Neural progenitor cell (in vitro differentiated cells): ENCODE measurements around the gene PNPLA7. TPM values are rescaled to one million over a fixed set of nuclear protein-coding genes. Genes with fewer than 3 reads are reported as not detected.

Experiments
- DNase-seq: peaks from one replicate; pipeline ENCODE4 v3.0.0-alpha.2; 2016; ENCODE audit warnings: low spot score
- H2AFZ ChIP-seq: fragments of 200-600 bp; sonication (generic); replicated peaks from 2 replicates; pipeline ENCODE4 v1.6.1; 2016; ENCODE audit warnings: antibody characterized with exemption
- H3F3A ChIP-seq: fragments of 200-600 bp; sonication (generic); 2 replicates; pipeline ENCODE4 v1.6.1; 2016; ENCODE audit warnings: antibody characterized with exemption, low read depth
- H3K27ac ChIP-seq: fragments of 200-600 bp; sonication (generic); 2 replicates; pipeline ENCODE4 v1.5.1; 2016; ENCODE audit warnings: mild to moderate bottlenecking
- H3K27me3 ChIP-seq: fragments of 200-600 bp; sonication (generic); 2 replicates; pipeline ENCODE4 v1.6.1; 2016; ENCODE audit warnings: mild to moderate bottlenecking, moderate library complexity
- H3K36me3 ChIP-seq: fragments of 200-600 bp; sonication (generic); 2 replicates; pipeline ENCODE4 v1.5.1; 2016
- H3K4me1 ChIP-seq: fragments of 200-600 bp; sonication (generic); 2 replicates; pipeline ENCODE4 v1.6.1; 2016; ENCODE audit warnings: mixed run types
- H3K4me2 ChIP-seq: fragments of 200-600 bp; sonication (generic); 2 replicates; pipeline ENCODE4 v1.6.1; 2016
- H3K4me3 ChIP-seq: fragments of 200-600 bp; sonication (generic); 2 replicates; pipeline ENCODE4 v1.5.1; 2016
- H3K79me2 ChIP-seq: fragments of 200-600 bp; sonication (generic); 2 replicates; pipeline ENCODE4 v1.6.1; 2016; ENCODE audit warnings: low read depth
- H3K9ac ChIP-seq: fragments of 200-600 bp; sonication (generic); 2 replicates; pipeline ENCODE4 v1.6.1; 2016
- H3K9me3 ChIP-seq: fragments of 200-600 bp; sonication (generic); 2 replicates; pipeline ENCODE4 v1.5.1; 2016; ENCODE audit warnings: low read depth
- H4K20me1 ChIP-seq: fragments of 200-600 bp; sonication (generic); 2 replicates; pipeline ENCODE4 v1.6.1; 2016; ENCODE audit warnings: low read depth
- H3K27ac Mint-ChIP-seq: 3 replicates; pipeline ENCODE4 v1.8.0; 2021; ENCODE audit warnings: mixed read lengths
- H3K27me3 Mint-ChIP-seq: 2 replicates; pipeline ENCODE4 v1.8.0; 2022; ENCODE audit warnings: low read depth, mild to moderate bottlenecking, inconsistent platforms, moderate library complexity, mixed read lengths; ENCODE audit not compliant: insufficient read depth
- H3K36me3 Mint-ChIP-seq: 3 replicates; pipeline ENCODE4 v1.8.0; 2021; ENCODE audit warnings: mixed read lengths
- H3K4me1 Mint-ChIP-seq: 3 replicates; pipeline ENCODE4 v1.8.0; 2021; ENCODE audit warnings: mixed read lengths
- H3K4me3 Mint-ChIP-seq: 3 replicates; pipeline ENCODE4 v1.8.0; 2021; ENCODE audit warnings: mild to moderate bottlenecking, moderate library complexity, mixed read lengths
- H3K9me3 Mint-ChIP-seq: 3 replicates; pipeline ENCODE4 v1.8.0; 2020; ENCODE audit warnings: mixed read lengths
- EZH2 ChIP-seq: fragments of 200-600 bp; sonication (generic); IDR thresholded peaks from 2 replicates; pipeline ENCODE4 v1.6.1; 2017; ENCODE audit warnings: antibody characterized with exemption, mild to moderate bottlenecking, moderate library complexity
- EZH2phosphoT487 ChIP-seq: fragments of 200-600 bp; sonication (generic); IDR thresholded peaks from 2 replicates; pipeline ENCODE4 v1.6.1; 2017; ENCODE audit warnings: antibody characterized with exemption
- total RNA-seq: library from RNA; depleted of rRNA; stranded (reverse); fragments of >200 nt; gene quantifications from 2 replicates; pipeline ENCODE4 v1.2.3, GENCODE V29; 2015; ENCODE audit warnings: low replicate concordance
- TF ChIP-seq, protein P1 (sequence below): fragments of 200-600 bp; sonication (generic); IDR thresholded peaks from 2 replicates; pipeline ENCODE4 v1.5.1; 2017; ENCODE audit warnings: antibody characterized with exemption, mild to moderate bottlenecking

PNPLA7 gene
- total RNA-seq, 1 donor from 2014 or later: 0.13 TPM

DNA sequence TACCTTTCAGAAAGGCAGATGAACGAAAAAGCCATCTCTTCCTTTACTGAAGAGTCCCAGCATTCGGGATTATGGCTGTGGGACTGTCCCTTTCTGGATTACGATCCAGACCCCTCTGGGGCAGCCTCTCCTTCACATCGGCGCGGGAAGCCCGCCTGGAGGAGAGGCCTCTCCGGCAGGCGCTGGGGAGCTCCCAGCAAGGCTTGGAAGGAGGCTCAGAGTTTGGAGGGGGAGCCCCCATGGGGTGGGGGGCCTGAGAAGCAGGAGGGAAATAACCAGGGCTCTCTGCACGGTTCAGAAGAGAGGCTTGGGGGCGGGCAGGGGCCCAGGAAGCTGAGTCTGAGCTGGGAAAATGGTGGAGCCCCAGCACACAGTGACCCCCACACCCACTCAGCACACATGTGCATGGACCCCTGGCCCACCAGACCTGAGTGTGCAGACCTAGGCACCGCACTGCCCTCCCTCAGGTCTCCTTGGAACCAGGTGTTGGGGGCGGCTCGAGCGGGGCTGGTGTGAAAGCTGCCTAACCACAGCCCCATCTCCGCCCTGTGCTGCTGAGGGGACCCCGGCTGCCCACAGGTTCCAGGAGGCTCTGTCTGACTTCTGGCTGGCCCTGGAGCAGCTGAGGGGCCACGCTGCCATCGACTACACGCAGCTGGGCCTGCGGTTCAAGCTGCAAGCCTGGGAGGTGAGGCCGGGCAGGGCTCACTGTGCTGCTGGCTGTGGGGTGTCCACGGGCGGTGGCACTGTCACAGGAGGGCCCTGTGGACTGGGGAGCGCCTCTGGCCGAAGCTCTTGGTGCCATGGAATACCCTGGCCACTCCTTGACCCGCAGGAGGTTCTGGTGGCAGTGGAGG, 122.5 kb downstream of the PNPLA7 start:
- Histone ChIP-seq H3K79me2 (no peaks in the 10 kb centered on the region), H2AFZ (no peak overlapping the region), H4K20me1 (no peaks in the 10 kb centered on the region), H3K9me3 (no peaks in the 10 kb centered on the region), H3F3A (peaks cover 11% of the 10 kb centered on the region), H3K9ac (no peak overlapping the region), H3K4me1 (no peaks in the 10 kb centered on the region), H3K27me3 (peaks cover 25% of the 10 kb centered on the region), H3K4me2 (no peak overlapping the region), H3K4me3 (no peak overlapping the region), H3K36me3 (no peaks in the 10 kb centered on the region), H3K27ac (no peak overlapping the region)
- Mint-ChIP-seq H3K4me1 (no peaks in the 10 kb centered on the region), H3K27ac (no peak overlapping the region), H3K4me3 (no peak overlapping the region), H3K36me3 (no peaks in the 10 kb centered on the region), H3K27me3 (peaks cover 8% of the 10 kb centered on the region), H3K9me3 (no peaks in the 10 kb centered on the region)
- no peak for DNase-seq
- no peak for TF ChIP-seq EZH2phosphoT487
- TF ChIP-seq, protein P1, sequence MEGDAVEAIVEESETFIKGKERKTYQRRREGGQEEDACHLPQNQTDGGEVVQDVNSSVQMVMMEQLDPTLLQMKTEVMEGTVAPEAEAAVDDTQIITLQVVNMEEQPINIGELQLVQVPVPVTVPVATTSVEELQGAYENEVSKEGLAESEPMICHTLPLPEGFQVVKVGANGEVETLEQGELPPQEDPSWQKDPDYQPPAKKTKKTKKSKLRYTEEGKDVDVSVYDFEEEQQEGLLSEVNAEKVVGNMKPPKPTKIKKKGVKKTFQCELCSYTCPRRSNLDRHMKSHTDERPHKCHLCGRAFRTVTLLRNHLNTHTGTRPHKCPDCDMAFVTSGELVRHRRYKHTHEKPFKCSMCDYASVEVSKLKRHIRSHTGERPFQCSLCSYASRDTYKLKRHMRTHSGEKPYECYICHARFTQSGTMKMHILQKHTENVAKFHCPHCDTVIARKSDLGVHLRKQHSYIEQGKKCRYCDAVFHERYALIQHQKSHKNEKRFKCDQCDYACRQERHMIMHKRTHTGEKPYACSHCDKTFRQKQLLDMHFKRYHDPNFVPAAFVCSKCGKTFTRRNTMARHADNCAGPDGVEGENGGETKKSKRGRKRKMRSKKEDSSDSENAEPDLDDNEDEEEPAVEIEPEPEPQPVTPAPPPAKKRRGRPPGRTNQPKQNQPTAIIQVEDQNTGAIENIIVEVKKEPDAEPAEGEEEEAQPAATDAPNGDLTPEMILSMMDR: no peak
- TF ChIP-seq EZH2: no peak

DNA sequence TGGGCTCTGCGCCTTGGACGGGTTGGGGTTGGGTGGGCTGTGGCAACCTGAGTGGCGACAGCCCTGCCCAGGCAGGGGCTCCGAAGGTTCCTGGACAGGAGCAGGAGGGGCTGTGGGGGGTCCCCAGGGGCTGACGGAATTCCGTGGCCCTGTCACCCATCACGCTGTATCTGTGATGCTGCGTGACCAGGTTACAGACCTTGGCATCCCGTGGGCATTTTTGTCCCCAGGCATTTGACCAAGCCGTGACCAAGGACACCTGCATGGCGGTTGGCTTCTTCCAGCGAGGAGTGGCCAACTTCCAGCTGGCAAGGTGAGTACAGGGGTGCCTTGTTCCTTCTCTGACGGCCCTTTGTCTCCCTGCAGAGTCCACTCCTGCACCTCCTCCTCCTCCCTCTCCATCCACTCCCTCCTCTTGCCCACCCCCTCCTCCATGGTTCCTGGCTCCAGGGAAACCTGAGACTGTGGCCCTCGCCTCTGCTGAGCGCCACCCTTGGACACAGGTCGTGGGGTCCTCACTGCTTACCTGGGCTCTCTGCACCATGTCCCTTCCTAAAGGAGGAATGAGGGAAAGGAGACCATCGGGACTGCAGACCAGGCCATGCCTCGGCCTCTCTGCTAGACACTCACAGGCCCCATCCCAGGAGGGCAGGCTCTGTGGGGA, 124.1 kb downstream of the PNPLA7 start:
- Histone ChIP-seq H2AFZ (no peak overlapping the region), H3K36me3 (no peaks in the 10 kb centered on the region), H3K27ac (no peak overlapping the region), H3K4me2 (no peak overlapping the region), H3K4me1 (peaks cover 5% of the 10 kb centered on the region), H3K79me2 (peaks cover 12% of the 10 kb centered on the region), H3F3A (peaks cover 14% of the 10 kb centered on the region), H3K4me3 (no peak overlapping the region), H3K9ac (no peak overlapping the region), H3K27me3 (peaks cover 32% of the 10 kb centered on the region), H3K9me3 (no peaks in the 10 kb centered on the region), H4K20me1 (peaks cover 6% of the 10 kb centered on the region)
- peaks cover 3% of the 10 kb centered on the region for H3K9me3 Mint-ChIP-seq
- TF ChIP-seq, protein P1: no peak
- TF ChIP-seq EZH2phosphoT487: no peak
- no peak for TF ChIP-seq EZH2
- H3K27ac Mint-ChIP-seq: no peak overlapping the region
- DNase-seq: no peak
- no peaks in the 10 kb centered on the region for H3K36me3 Mint-ChIP-seq
- H3K4me3 Mint-ChIP-seq: no peak overlapping the region
- peaks cover 7% of the 10 kb centered on the region for H3K4me1 Mint-ChIP-seq
- peaks cover 8% of the 10 kb centered on the region for H3K27me3 Mint-ChIP-seq

DNA sequence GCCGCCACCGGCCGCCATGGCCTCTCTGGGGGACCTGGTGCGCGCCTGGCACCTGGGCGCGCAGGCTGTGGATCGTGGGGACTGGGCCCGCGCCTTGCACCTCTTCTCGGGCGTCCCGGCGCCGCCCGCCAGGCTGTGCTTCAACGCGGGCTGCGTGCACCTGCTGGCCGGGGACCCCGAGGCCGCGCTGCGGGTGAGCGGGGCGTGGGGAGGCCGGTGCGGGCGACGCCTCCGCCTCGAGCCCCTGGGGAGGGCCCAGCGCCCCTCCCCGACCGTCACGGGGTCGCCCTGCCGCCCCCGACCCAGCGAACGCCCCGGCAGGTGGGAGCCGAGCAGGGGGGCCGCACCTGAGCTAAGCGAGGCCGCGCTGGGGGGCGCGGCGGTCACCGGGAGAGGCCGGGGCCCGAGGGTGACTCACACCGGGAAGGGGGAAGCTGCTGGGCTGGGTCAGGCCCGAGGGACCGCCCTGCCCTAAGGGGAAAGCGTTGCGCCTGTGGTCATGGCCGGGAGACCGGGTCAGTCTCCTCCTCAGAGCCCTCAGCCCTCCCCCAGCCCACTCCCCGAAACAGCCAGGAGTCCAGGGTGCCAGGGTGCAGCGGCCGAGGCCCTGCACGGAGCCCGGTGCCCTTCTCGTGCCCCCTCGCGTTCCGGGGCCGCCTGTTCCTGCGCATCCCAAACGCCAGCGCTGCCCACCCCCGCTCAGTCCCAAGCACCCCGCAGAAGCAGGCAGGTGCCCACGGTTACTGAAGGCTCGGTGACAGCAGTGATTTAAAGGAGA, 126.5 kb downstream of the PNPLA7 start:
- Histone ChIP-seq H3K27ac (no peak overlapping the region), H3F3A (peaks cover 14% of the 10 kb centered on the region), H3K9ac (no peak overlapping the region), H3K4me2 (peak overlapping the region; percentile 82), H3K27me3 (peaks cover 32% of the 10 kb centered on the region), H2AFZ (peak overlapping the region; percentile 96), H3K4me3 (peak overlapping the region; percentile 87), H4K20me1 (peaks cover 6% of the 10 kb centered on the region), H3K79me2 (peaks cover 32% of the 10 kb centered on the region), H3K4me1 (peaks cover 5% of the 10 kb centered on the region), H3K9me3 (no peaks in the 10 kb centered on the region), H3K36me3 (no peaks in the 10 kb centered on the region)
- no peaks in the 10 kb centered on the region for H3K36me3 Mint-ChIP-seq
- peaks cover 3% of the 10 kb centered on the region for H3K9me3 Mint-ChIP-seq
- H3K4me3 Mint-ChIP-seq: peak overlapping the region; percentile 77
- H3K27ac Mint-ChIP-seq: no peak overlapping the region
- peaks cover 7% of the 10 kb centered on the region for H3K4me1 Mint-ChIP-seq
- H3K27me3 Mint-ChIP-seq: peaks cover 8% of the 10 kb centered on the region
- no peak for TF ChIP-seq EZH2phosphoT487
- TF ChIP-seq, protein P1: peak; percentile 1
- peak; percentile 42 for TF ChIP-seq EZH2
- no peak for DNase-seq
